PC-3 (cell line): ENCODE data around the gene UBE2E2. TPM values are rescaled to one million over a fixed set of nuclear protein-coding genes. Genes with fewer than 3 reads are reported as not detected.

Source experiments
- ATAC-seq: fragments of 200-7000 bp; cut with Tn5 transposase; 2 replicates; pipeline ENCODE4 v1.9.1; 2020; ENCODE audit warnings: mild to moderate bottlenecking, moderate library complexity
- BruUV-seq: library from RNA; stranded (reverse); fragments of 400-500 nt; replicated peaks from 2 replicates; lab custom pipeline; 2021; lab: Mats Ljungman, UMichigan
- CTCF ChIA-PET: fragments of 300-600 bp; sonication (Branson Sonifier 250); formaldehyde crosslinking; loops from one replicate; lab custom pipeline; 2022; ENCODE audit warnings: antibody characterized with exemption; lab: Charles Lee
- POLR2A ChIA-PET: fragments of 300-600 bp; sonication (Branson Sonifier 250); formaldehyde crosslinking; loops from one replicate; lab custom pipeline; 2022; ENCODE audit warnings: antibody characterized with exemption; ENCODE audit not compliant: unreplicated experiment; lab: Charles Lee
- DNase-seq: peaks from one replicate; pipeline ENCODE4 v3.0.0-alpha.2; 2015
- H2AFZ ChIP-seq: fragments of 300-600 bp; sonication (generic); 2 replicates; pipeline ENCODE4 v1.6.0; 2016; ENCODE audit warnings: antibody characterized with exemption, low read length
- H3F3A ChIP-seq: fragments of 300-600 bp; sonication (generic); one replicate; pipeline ENCODE4 v1.6.0; 2017; ENCODE audit warnings: antibody characterized with exemption, low read length, control low read depth, mild to moderate bottlenecking; ENCODE audit not compliant: unreplicated experiment
- H3K27ac ChIP-seq: fragments of 300-600 bp; sonication (generic); 2 replicates; pipeline ENCODE4 v1.5.1; 2016; ENCODE audit warnings: mild to moderate bottlenecking, low read length
- H3K27me3 ChIP-seq: fragments of 300-600 bp; sonication (generic); 2 replicates; pipeline ENCODE4 v1.6.1; 2016; ENCODE audit warnings: low read length, mixed read lengths
- H3K36me3 ChIP-seq: fragments of 300-600 bp; sonication (generic); 2 replicates; pipeline ENCODE4 v1.6.1; 2016; ENCODE audit warnings: low read depth, mixed run types, low read length, mixed read lengths
- H3K4me1 ChIP-seq: fragments of 300-600 bp; sonication (generic); 2 replicates; pipeline ENCODE4 v1.5.1; 2016; ENCODE audit warnings: low read length; ENCODE audit not compliant: insufficient read depth
- H3K4me2 ChIP-seq: fragments of 300-600 bp; sonication (generic); 2 replicates; pipeline ENCODE4 v1.6.0; 2016; ENCODE audit warnings: low read length
- H3K4me3 ChIP-seq: fragments of 300-600 bp; sonication (generic); 2 replicates; pipeline ENCODE4 v1.5.1; 2016; ENCODE audit warnings: mild to moderate bottlenecking, low read length, mixed read lengths
- H3K79me2 ChIP-seq: fragments of 300-600 bp; sonication (generic); 2 replicates; pipeline ENCODE4 v1.6.1; 2017; ENCODE audit warnings: low read length, mixed read lengths
- H3K9ac ChIP-seq: fragments of 300-600 bp; sonication (generic); 2 replicates; pipeline ENCODE4 v1.6.0; 2016; ENCODE audit warnings: mild to moderate bottlenecking, low read length
- H3K9me2 ChIP-seq: fragments of 300-600 bp; sonication (generic); replicated peaks from 2 replicates; pipeline ENCODE4 v1.6.1; 2016; ENCODE audit warnings: mixed run types, low read length, mixed read lengths
- H3K9me3 ChIP-seq: fragments of 300-600 bp; sonication (generic); 2 replicates; pipeline ENCODE4 v1.6.1; 2016; ENCODE audit warnings: low read length, mixed read lengths
- H4K20me1 ChIP-seq: fragments of 300-600 bp; sonication (generic); 2 replicates; pipeline ENCODE4 v1.6.1; 2016; ENCODE audit warnings: low read length, mixed read lengths
- EZH2 ChIP-seq: fragments of 300-600 bp; sonication (generic); IDR thresholded peaks from one replicate; pipeline ENCODE4 v1.6.1; 2017; ENCODE audit warnings: antibody characterized with exemption, mild to moderate bottlenecking, low read length; ENCODE audit not compliant: unreplicated experiment
- EZH2phosphoT487 ChIP-seq: fragments of 300-600 bp; sonication (generic); IDR thresholded peaks from 2 replicates; pipeline ENCODE4 v1.6.1; 2018; ENCODE audit warnings: mild to moderate bottlenecking, antibody characterized with exemption, low read length, borderline replicate concordance
- intact Hi-C: fragments of 100-400 bp; cut with micrococcal nuclease; formaldehyde crosslinking; loops from 2 replicates; pipeline ENCODE4 v1.9.0; 2023
- total RNA-seq: library from RNA; depleted of rRNA; stranded (reverse); fragments of >200 nt; gene quantifications from 2 replicates; pipeline ENCODE4 v1.2.3, GENCODE V29; 2014
- TF ChIP-seq, protein P1 (sequence below): fragments of 300-600 bp; sonication (generic); conservative IDR thresholded peaks from 2 replicates; pipeline ENCODE4 v1.5.1; 2017; ENCODE audit warnings: antibody characterized with exemption, low read depth, mild to moderate bottlenecking, low read length

UBE2E2 gene
- total RNA-seq, 1 experiment from 2014 or later, result 25.6 TPM

GRCh38 chr3:23547905-23548650, 345.0 kb downstream of the UBE2E2 start:
- POLR2A ChIA-PET, result interaction anchor here (0.7 kb wide), 1 partner anchor 192 kb away, joined by 7 read pairs; no protein-coding TSS in a partner anchor
- Histone ChIP-seq H3F3A (no peaks in the 10 kb centered on the region), H3K79me2 (no peaks in the 10 kb centered on the region), H3K4me2 (peak overlapping the region; percentile 4; the same call in 1 of the 2 replicates), H3K27me3 (no peaks in the 10 kb centered on the region), H3K4me1 (peaks cover 15% of the 10 kb centered on the region), H3K27ac (no peak overlapping the region), H3K36me3 (no peaks in the 10 kb centered on the region), H3K9me3 (no peaks in the 10 kb centered on the region), H2AFZ (no peak overlapping the region), H3K9ac (no peak overlapping the region), H3K9me2 (no peaks in the 10 kb centered on the region), H3K4me3 (no peak overlapping the region), H4K20me1 (no peaks in the 10 kb centered on the region)
- no TSS peak for BruUV-seq
- CTCF ChIA-PET, result interaction anchor here (0.5 to 0.7 kb wide), 2 partner anchors 106 to 202 kb away, joined by 3 to 5 read pairs; no protein-coding TSS in a partner anchor
- DNase-seq, result no peak
- intact Hi-C loops, result loop anchor here (2.0 kb wide), 1 partner anchor 27 kb away; no protein-coding TSS in a partner anchor
- TF ChIP-seq, protein P1, sequence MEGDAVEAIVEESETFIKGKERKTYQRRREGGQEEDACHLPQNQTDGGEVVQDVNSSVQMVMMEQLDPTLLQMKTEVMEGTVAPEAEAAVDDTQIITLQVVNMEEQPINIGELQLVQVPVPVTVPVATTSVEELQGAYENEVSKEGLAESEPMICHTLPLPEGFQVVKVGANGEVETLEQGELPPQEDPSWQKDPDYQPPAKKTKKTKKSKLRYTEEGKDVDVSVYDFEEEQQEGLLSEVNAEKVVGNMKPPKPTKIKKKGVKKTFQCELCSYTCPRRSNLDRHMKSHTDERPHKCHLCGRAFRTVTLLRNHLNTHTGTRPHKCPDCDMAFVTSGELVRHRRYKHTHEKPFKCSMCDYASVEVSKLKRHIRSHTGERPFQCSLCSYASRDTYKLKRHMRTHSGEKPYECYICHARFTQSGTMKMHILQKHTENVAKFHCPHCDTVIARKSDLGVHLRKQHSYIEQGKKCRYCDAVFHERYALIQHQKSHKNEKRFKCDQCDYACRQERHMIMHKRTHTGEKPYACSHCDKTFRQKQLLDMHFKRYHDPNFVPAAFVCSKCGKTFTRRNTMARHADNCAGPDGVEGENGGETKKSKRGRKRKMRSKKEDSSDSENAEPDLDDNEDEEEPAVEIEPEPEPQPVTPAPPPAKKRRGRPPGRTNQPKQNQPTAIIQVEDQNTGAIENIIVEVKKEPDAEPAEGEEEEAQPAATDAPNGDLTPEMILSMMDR, result no peak
- no peak for TF ChIP-seq EZH2
- no peak for TF ChIP-seq EZH2phosphoT487
- peak; percentile 9 for ATAC-seq

DNA sequence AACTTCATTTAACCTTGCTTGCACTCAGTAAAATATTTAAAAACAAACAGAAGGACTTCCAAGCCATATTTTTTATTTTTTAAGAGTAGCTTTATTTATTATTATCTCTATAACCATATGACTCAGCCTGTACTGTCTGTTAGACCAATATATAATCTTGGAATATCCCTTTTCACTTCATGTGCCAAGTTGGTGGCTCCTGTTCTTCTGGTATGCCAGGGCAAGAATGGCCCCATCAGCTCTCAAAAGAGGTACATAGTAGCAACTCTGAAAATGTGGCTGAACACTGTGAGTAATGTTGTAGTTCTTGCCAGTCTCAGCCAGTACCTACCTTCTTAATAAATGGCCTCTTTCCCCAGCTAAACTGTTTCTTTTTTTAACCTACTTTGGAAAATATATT, 345.6 kb downstream of the UBE2E2 start:
- Histone ChIP-seq H3K27ac (no peak overlapping the region), H3F3A (no peaks in the 10 kb centered on the region), H3K9ac (no peak overlapping the region), H3K4me1 (peaks cover 15% of the 10 kb centered on the region), H3K36me3 (no peaks in the 10 kb centered on the region), H3K9me3 (no peaks in the 10 kb centered on the region), H2AFZ (no peak overlapping the region), H3K27me3 (no peaks in the 10 kb centered on the region), H4K20me1 (no peaks in the 10 kb centered on the region), H3K9me2 (no peaks in the 10 kb centered on the region), H3K4me3 (no peak overlapping the region), H3K79me2 (no peaks in the 10 kb centered on the region), H3K4me2 (peak overlapping the region; percentile 4; the same call in 1 of the 2 replicates)
- ChIA-PET CTCF (interaction anchor here (0.5 to 0.7 kb wide), 2 partner anchors 107 to 201 kb away, joined by 3 to 5 read pairs; no protein-coding TSS in a partner anchor), POLR2A (interaction anchor here (0.5 to 0.7 kb wide), 2 partner anchors 191 to 664 kb away, joined by 5 to 7 read pairs; no protein-coding TSS in a partner anchor)
- ATAC-seq (peak; percentile 80), DNase-seq (peak; percentile 47)
- intact Hi-C loops, result no loop called here
- TF ChIP-seq EZH2 (no peak), EZH2phosphoT487 (no peak)
- TF ChIP-seq, protein P1, result no peak
- BruUV-seq, result no TSS peak
